Progenitor cell of endocrine pancreas (in vitro differentiated cells): ENCODE data around the gene OBP2B. TPM values are rescaled to one million over a fixed set of nuclear protein-coding genes. Genes with fewer than 3 reads are reported as not detected.
"Not testable (repeated sequence)": the region's sequence is repeated elsewhere in the genome, so short reads cannot be mapped to it uniquely, and the experiment has no call there.

Experiments used
- DNase-seq: peaks from one replicate; pipeline ENCODE4 v3.0.0; 2021; ENCODE audit warnings: low spot score; ENCODE audit not compliant: unreplicated experiment
- H3K27ac Mint-ChIP-seq: 2 replicates; pipeline ENCODE4 v1.8.0; 2021; ENCODE audit warnings: mild to moderate bottlenecking, moderate library complexity, mixed read lengths
- H3K27me3 Mint-ChIP-seq: 2 replicates; pipeline ENCODE4 v1.8.0; 2021; ENCODE audit warnings: mixed read lengths
- H3K36me3 Mint-ChIP-seq: 2 replicates; pipeline ENCODE4 v1.8.0; 2022; ENCODE audit warnings: mixed read lengths; ENCODE audit not compliant: insufficient read depth
- H3K4me1 Mint-ChIP-seq: 2 replicates; pipeline ENCODE4 v1.8.0; 2021; ENCODE audit warnings: low read depth, mixed read lengths
- H3K4me3 Mint-ChIP-seq: 2 replicates; pipeline ENCODE4 v1.8.0; 2021; ENCODE audit warnings: low read depth, mild to moderate bottlenecking, moderate library complexity, mixed read lengths
- H3K9me3 Mint-ChIP-seq: 2 replicates; pipeline ENCODE4 v1.8.0; 2021; ENCODE audit warnings: low read depth, mixed read lengths
- total RNA-seq: library from RNA; stranded (reverse); gene quantifications from 2 replicates; pipeline ENCODE4 v1.2.1, GENCODE V29; 2021
- TF ChIP-seq, protein P1 (sequence below): fragments of 200-600 bp; sonication (generic); IDR thresholded peaks from one replicate; pipeline ENCODE4 v1.5.0; 2021; ENCODE audit warnings: antibody characterized with exemption, mild to moderate bottlenecking; ENCODE audit not compliant: unreplicated experiment

OBP2B gene
- total RNA-seq, 1 donor from 2014 or later: not detected

DNA sequence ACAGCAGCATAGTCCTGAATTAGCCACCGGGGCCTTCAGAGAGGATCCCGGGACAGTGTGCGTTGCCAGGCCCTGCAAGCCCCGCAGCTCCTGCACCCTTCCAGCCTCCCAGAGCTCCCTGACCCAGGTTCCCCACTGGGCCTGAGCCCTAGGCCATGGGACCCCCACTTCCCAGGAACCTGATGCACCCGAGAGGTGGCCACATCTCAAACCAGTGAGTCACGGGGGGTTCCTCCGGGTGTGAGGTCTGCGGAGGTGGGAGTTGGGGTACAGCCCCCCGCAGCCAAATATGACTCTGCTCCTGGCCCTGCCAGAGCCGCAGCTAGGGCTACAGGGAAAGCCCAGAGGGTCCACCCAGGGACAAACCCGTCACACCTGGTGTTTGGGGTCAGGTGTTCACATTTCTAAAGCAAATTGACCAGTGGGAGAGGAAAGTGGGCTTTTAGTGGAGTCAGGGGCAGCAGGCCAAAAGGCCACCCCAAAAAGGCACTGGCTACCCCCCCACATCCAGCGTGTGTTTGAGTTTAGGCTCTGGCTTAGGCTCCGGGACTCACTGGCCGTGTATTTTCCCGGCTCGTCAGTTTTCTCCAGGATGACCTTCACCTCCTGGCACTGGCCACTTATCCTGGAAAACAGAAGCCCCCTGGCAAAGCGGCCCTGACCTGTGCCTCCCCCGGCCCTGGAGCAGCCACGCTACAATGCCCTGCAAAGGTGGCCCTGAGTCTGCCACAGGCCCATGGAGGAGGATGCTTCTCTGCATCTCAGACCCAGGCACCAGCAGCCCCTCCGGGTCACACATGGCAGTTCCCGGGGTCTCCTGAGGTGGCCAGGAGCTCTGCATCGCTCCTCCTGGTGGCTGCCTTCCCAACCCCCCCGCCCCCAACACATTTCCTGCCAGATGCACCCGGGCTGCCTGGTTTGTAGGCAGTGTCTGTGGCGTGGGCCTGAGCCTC is 17.4 kb upstream of the OBP2B start:
- H3K27me3 Mint-ChIP-seq: peaks cover 7% of the 10 kb centered on the region
- H3K27ac Mint-ChIP-seq: no peak overlapping the region
- H3K4me1 Mint-ChIP-seq: peaks cover 2% of the 10 kb centered on the region
- peaks cover 6% of the 10 kb centered on the region for H3K9me3 Mint-ChIP-seq
- DNase-seq: no peak
- TF ChIP-seq, protein P1, sequence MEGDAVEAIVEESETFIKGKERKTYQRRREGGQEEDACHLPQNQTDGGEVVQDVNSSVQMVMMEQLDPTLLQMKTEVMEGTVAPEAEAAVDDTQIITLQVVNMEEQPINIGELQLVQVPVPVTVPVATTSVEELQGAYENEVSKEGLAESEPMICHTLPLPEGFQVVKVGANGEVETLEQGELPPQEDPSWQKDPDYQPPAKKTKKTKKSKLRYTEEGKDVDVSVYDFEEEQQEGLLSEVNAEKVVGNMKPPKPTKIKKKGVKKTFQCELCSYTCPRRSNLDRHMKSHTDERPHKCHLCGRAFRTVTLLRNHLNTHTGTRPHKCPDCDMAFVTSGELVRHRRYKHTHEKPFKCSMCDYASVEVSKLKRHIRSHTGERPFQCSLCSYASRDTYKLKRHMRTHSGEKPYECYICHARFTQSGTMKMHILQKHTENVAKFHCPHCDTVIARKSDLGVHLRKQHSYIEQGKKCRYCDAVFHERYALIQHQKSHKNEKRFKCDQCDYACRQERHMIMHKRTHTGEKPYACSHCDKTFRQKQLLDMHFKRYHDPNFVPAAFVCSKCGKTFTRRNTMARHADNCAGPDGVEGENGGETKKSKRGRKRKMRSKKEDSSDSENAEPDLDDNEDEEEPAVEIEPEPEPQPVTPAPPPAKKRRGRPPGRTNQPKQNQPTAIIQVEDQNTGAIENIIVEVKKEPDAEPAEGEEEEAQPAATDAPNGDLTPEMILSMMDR: no peak
- H3K4me3 Mint-ChIP-seq: no peak overlapping the region
- no peaks in the 10 kb centered on the region for H3K36me3 Mint-ChIP-seq

DNA sequence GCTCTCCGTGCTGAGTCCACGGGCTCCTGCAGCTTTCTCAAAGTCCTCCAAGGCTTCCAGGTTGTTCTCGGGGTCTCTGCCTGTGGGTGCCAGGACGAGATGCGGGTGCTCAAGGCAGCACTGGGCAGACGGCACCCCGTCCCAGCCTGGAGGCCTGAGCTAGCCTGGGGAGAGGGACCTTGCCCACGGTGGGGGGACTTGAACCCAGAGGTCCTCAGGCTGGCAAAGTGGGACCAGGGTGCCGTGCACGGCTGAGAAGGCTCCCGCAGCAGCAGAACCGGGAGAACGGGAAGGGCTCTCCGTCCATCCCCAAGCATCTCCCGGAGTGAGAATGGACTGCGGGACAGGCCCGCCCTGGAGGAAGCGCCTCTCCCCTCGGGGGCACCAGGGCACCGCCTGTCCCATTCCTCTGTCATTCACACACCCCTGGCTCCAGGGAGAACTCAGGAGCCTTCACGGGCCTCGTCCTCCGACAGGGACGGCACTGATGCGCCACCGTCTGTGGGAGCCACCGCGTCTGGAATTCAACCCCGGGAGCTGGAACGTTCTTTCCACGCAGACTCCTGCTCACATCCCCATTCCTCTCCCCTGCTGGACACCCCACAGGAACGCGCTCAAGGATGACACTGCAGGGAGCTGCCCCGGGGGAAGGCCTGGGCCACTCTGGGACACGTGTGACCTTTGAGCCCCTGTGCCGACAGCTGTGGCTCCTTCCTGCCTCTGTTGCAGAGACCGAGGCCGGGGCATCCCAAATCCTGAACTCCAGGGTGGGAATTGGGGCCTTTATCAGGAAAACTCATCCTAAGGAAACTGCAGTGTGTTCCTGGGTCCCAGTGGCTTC is 16.3 kb upstream of the OBP2B start:
- peaks cover 16% of the 10 kb centered on the region for H3K27me3 Mint-ChIP-seq
- H3K9me3 Mint-ChIP-seq: peaks cover 6% of the 10 kb centered on the region
- H3K4me1 Mint-ChIP-seq: peaks cover 2% of the 10 kb centered on the region
- H3K4me3 Mint-ChIP-seq: no peak overlapping the region
- DNase-seq: no peak
- no peaks in the 10 kb centered on the region for H3K36me3 Mint-ChIP-seq
- TF ChIP-seq, protein P1: no peak
- H3K27ac Mint-ChIP-seq: no peak overlapping the region

DNA sequence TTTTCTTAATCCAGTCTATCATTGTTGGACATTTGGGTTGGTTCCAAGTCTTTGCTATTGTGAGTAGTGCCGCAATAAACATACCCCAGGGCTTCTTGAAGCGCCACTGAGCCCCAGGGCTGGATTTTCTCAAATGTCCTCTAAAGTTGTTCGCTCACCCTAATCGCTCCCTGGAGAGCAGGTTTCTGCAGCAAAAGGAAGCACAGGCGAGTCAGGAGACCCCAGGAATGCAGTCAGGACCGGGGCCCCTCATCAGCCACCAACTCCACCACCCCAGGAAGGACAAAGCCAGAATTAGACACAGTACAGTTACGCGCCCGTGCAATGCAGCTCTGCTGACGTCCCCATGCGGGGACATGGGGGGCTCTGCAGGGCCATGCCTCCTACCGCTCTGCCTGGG is 15.7 kb upstream of the OBP2B start:
- Mint-ChIP-seq H3K36me3 (no peaks in the 10 kb centered on the region), H3K4me1 (peaks cover 2% of the 10 kb centered on the region), H3K9me3 (peaks cover under 1% of the 10 kb centered on the region), H3K27ac (no peak overlapping the region), H3K4me3 (no peak overlapping the region), H3K27me3 (peaks cover 20% of the 10 kb centered on the region)
- no peak for DNase-seq
- TF ChIP-seq, protein P1: no peak

DNA sequence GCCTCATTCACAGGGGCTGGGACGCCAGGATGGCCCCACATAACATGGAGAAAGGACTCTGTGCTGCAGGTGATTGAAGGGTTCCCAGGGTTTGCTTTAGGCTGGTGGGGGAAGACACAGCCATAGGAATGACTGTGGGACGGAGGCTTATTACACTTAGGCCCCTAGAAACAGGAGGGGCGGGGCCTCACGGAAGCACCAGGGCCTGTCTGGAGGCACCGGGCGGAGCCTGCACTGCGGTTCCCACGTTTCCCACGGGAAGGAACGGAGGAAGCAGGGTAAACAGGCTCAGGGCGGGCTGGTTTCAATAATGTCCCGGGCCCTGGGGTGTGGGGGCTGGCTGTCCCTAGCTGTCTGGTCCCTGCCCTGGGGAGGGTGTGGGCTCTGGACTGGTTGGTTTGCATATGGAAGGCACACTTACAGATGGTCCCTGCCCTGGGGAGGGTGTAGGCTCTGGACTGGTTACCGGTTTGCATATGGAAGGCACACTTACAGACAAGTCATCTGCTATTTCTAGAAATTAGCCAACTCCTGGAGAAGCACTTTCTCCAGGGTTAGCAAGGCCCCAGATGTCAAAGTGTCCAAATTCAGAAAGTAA is 14.2 kb upstream of the OBP2B start:
- not testable (repeated sequence) for H3K4me1 Mint-ChIP-seq, H3K9me3 Mint-ChIP-seq, DNase-seq, H3K4me3 Mint-ChIP-seq, H3K36me3 Mint-ChIP-seq
- H3K27me3 Mint-ChIP-seq: peaks cover 35% of the 10 kb centered on the region
- peak overlapping the region; percentile 42 for H3K27ac Mint-ChIP-seq

DNA sequence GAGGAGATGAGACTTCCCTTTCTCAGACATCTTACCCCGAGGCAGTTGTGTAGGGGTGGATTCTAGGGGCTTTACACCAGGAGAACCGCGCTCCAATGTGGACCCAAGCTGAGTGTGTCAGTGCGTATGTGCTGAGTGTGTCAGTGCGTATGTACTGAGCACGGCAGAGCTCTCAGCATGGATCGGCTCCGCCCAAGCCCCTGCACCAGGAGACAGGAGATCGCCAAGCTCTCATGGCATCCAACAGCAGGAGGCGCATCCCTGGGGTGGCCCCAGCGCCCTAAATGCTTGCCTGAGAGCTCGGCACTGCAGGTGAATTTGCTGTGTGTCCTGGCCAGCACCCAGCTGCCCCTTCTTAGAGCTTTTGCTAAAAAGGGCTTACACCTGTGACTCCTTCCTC is 12.9 kb upstream of the OBP2B start:
- not testable (repeated sequence) for H3K4me1 Mint-ChIP-seq, H3K4me3 Mint-ChIP-seq, H3K36me3 Mint-ChIP-seq, DNase-seq, H3K27ac Mint-ChIP-seq, H3K9me3 Mint-ChIP-seq
- peaks cover 48% of the 10 kb centered on the region for H3K27me3 Mint-ChIP-seq
